Neutrophil (primary cell): ENCODE data around the gene CXCL11.

ENCODE experiments used
- H3K27ac ChIP-seq: fragments of 200-600 bp; sonication (generic); 2 replicates; pipeline ENCODE4 v1.5.1; 2016; ENCODE audit warnings: mild to moderate bottlenecking, moderate library complexity
- H3K27me3 ChIP-seq: fragments of 200-600 bp; sonication (generic); 2 replicates; pipeline ENCODE4 v1.6.0; 2016; ENCODE audit warnings: mild to moderate bottlenecking
- H3K36me3 ChIP-seq: fragments of 200-600 bp; sonication (generic); 2 replicates; pipeline ENCODE4 v1.5.1; 2017
- H3K4me1 ChIP-seq, 2 experiments: fragments of 200-600 bp in 1 of 2; sonication (generic) in 1 of 2; 1 replicate in 1 of 2; 2 replicates in 1 of 2; pipeline versions ENCODE4 v1.5.1 to v1.6.1; 2013 to 2016; ENCODE audit warnings: low read depth in 1 of 2, low read length in 1 of 2, mild to moderate bottlenecking in 1 of 2, moderate library complexity in 1 of 2; ENCODE audit not compliant: control insufficient read depth in 1 of 2, insufficient read depth in 1 of 2
- H3K4me3 ChIP-seq, 2 experiments: fragments of 200-600 bp in 1 of 2; sonication (generic) in 1 of 2; 1 replicate in 1 of 2; 2 replicates in 1 of 2; pipeline ENCODE4 v1.5.1; 2013 to 2016; ENCODE audit warnings: low read depth in 1 of 2, low read length in 1 of 2, mild to moderate bottlenecking in 1 of 2, moderate library complexity in 1 of 2
- H3K9me3 ChIP-seq: fragments of 200-600 bp; sonication (generic); 2 replicates; pipeline ENCODE4 v1.5.1; 2016
- CTCF ChIP-seq: fragments of 200-600 bp; sonication (generic); IDR thresholded peaks from 2 replicates; pipeline ENCODE4 v1.5.1; 2016; ENCODE audit warnings: antibody characterized with exemption

The CXCL11 gene

GRCh38 chr4:76074468-76074867 is 38.6 kb upstream of the CXCL11 start, which contains the start of gene ART3:
Gene ART3 (plus strand): TSS chr4:76074709. CDS start chr4:76075890, 1,181 bp downstream.
- TF ChIP-seq CTCF: no peak
- Histone ChIP-seq H3K27me3 (no peaks in the 10 kb centered on the region), H3K4me3 (no peak within 1 kb of the TSS), H3K27ac (no peak within 1 kb of the TSS), H3K36me3 (no peaks in the 10 kb centered on the region), H3K9me3 (no peaks in the 10 kb centered on the region), H3K4me1 (no peaks in the 10 kb centered on the region)

- no peaks in the 10 kb centered on the region for H3K27me3 ChIP-seq
- H3K4me1 ChIP-seq: no peaks in the 10 kb centered on the region
- H3K4me3 ChIP-seq: no peak overlapping the region
- H3K9me3 ChIP-seq: no peaks in the 10 kb centered on the region
- no peaks in the 10 kb centered on the region for H3K36me3 ChIP-seq
- H3K27ac ChIP-seq: no peak overlapping the region
- no peak for TF ChIP-seq CTCF
Observed at GRCh38 chr4:76072760-76073159, 36.9 kb upstream of the CXCL11 start.

- Histone ChIP-seq H3K9me3 (no peaks in the 10 kb centered on the region), H3K27ac (no peak overlapping the region), H3K4me1 (no peaks in the 10 kb centered on the region), H3K4me3 (no peak overlapping the region), H3K27me3 (no peaks in the 10 kb centered on the region), H3K36me3 (no peaks in the 10 kb centered on the region)
- TF ChIP-seq CTCF: no peak
Observed at GRCh38 chr4:76067652-76068286, 31.9 kb upstream of the CXCL11 start.

- Histone ChIP-seq H3K27me3 (no peaks in the 10 kb centered on the region), H3K4me1 (no peaks in the 10 kb centered on the region), H3K27ac (no peak overlapping the region), H3K9me3 (no peaks in the 10 kb centered on the region), H3K4me3 (no peak overlapping the region), H3K36me3 (no peaks in the 10 kb centered on the region)
- TF ChIP-seq CTCF: no peak
Observed at GRCh38 chr4:76066546-76066945, 30.7 kb upstream of the CXCL11 start.

GRCh38 chr4:76061982-76062381 is 26.1 kb upstream of the CXCL11 start:
- H3K27me3 ChIP-seq: peaks cover 30% of the 10 kb centered on the region
- H3K27ac ChIP-seq: no peak overlapping the region
- no peaks in the 10 kb centered on the region for H3K4me1 ChIP-seq
- H3K4me3 ChIP-seq: no peak overlapping the region
- no peaks in the 10 kb centered on the region for H3K9me3 ChIP-seq
- H3K36me3 ChIP-seq: no peaks in the 10 kb centered on the region
- no peak for TF ChIP-seq CTCF

GRCh38 chr4:76061421-76061820 is 25.6 kb upstream of the CXCL11 start:
- TF ChIP-seq CTCF: no peak
- H3K4me3 ChIP-seq: no peak overlapping the region

More at GRCh38 chr4:76061421-76061820, 25.6 kb upstream of the CXCL11 start:
- H3K27ac ChIP-seq: no peak overlapping the region
- no peaks in the 10 kb centered on the region for H3K9me3 ChIP-seq
- H3K4me1 ChIP-seq: no peaks in the 10 kb centered on the region
- no peaks in the 10 kb centered on the region for H3K36me3 ChIP-seq
- H3K27me3 ChIP-seq: peaks cover 33% of the 10 kb centered on the region
